Measurements from ENCODE around the gene KRT6C.

The KRT6C gene

DNA sequence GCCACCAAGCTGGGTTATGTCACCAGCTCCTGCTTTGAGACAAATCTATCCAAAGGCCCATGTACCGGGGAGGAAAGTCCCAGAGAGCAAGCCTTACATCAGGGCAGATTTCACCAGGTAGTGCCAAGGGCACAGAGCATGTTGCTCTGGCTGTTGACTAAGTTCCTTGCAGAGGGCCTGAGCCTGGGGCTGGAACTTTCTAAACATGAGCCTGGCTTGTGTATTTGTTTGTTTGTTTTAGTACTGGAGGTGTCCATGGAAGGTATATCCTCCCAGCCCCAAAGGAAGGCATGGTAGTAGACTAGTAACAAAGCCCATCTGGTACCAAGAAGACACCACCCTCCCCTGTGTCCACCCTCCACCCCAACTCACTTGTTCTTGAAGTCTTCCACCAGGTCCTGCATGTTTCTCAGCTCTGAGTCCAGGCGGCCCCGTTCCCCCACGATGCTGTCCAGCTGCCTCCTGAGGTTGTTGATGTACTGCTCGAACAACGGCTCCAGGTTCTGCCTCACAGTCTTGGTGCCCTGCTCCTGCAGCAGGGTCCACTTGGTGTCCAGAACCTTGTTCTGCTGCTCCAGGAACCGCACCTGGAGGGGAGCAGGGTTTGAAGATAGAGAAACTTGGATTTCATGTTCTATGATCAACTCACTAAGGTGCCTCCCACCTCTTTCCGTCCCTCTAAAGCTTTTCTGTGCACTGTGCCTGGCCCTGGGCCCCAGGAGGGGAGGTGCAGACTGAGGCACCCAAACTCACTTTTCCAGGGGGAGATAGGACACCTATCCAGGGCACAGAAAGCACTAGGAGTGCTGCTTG, 45.2 kb upstream of the KRT6C start:
- TF ChIP-seq, protein P1, sequence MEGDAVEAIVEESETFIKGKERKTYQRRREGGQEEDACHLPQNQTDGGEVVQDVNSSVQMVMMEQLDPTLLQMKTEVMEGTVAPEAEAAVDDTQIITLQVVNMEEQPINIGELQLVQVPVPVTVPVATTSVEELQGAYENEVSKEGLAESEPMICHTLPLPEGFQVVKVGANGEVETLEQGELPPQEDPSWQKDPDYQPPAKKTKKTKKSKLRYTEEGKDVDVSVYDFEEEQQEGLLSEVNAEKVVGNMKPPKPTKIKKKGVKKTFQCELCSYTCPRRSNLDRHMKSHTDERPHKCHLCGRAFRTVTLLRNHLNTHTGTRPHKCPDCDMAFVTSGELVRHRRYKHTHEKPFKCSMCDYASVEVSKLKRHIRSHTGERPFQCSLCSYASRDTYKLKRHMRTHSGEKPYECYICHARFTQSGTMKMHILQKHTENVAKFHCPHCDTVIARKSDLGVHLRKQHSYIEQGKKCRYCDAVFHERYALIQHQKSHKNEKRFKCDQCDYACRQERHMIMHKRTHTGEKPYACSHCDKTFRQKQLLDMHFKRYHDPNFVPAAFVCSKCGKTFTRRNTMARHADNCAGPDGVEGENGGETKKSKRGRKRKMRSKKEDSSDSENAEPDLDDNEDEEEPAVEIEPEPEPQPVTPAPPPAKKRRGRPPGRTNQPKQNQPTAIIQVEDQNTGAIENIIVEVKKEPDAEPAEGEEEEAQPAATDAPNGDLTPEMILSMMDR (IDR thresholded peaks at IDR 0.05; ENCODE audit: insufficient read depth, missing control alignments) = no peak
- FAIRE-seq = no peak
- DNase-seq (ENCODE audit: insufficient read length, low spot score) = no peak

DNA sequence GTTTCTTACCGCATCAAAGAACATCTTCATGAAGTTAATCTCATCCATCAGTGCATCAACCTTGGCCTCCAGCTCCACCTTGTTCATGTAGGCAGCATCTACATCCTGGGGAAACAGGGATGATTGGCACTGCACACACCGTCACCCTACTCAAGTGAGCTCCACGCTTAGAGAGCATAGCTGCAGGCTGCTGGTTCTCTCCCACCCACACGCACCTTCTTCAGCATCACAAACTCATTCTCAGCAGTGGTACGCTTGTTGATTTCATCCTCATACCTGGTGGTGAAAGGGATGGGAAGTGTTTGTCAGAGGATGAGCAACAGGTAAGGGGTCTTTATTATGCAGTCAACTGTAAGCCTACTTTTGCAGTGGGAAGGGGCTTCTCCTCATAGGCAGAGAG, 44.3 kb upstream of the KRT6C start:
- FAIRE-seq = no peak

DNA sequence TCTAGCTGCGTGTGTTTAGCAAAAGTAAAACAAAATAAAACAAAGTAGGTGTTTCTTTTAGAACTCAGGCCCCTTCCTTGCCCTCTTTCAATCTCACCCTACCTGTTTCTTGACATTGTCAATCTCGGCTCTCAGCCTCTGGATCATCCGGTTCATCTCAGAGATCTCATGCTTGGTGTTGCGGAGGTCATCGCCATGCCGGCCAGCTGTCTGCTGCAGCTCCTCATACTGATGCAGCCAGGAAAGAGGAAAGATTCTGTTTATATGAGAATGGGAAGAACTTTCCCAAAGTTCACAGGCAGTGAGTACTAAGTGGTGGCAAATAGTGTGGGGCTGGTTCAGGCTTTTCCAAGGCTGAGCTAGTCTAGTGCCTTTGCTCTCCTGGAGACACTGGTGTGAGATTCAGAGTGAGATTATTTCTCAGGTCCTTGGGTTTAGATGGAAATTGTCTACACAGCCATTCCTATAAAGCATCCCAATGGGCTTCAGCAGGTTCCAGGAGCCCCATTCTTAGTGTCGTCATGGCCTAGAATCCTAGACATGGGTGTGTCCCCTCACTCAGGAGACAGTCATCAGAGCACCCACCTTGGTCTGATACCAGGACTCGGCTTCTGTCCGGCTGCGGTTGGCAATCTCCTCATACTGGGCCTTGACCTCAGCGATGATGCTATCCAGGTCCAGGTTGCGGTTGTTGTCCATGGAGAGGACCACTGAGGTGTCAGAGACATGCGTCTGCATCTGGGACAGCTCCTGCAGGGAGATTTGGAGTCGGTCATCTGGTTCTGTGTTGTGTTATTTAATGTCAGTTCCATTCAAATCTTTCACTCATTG, 43.6 kb upstream of the KRT6C start:
- DNase-seq (ENCODE audit: insufficient read length, low spot score) (no peak), FAIRE-seq (no peak)
- TF ChIP-seq, protein P1 (IDR thresholded peaks at IDR 0.05; ENCODE audit: insufficient read depth, missing control alignments) = no peak

More for the DNA sequence above, 44.3 kb upstream of the KRT6C start:
- no peak for DNase-seq (ENCODE audit: insufficient read length, low spot score)
- TF ChIP-seq, protein P1 (IDR thresholded peaks at IDR 0.05; ENCODE audit: insufficient read depth, missing control alignments) = no peak

DNA sequence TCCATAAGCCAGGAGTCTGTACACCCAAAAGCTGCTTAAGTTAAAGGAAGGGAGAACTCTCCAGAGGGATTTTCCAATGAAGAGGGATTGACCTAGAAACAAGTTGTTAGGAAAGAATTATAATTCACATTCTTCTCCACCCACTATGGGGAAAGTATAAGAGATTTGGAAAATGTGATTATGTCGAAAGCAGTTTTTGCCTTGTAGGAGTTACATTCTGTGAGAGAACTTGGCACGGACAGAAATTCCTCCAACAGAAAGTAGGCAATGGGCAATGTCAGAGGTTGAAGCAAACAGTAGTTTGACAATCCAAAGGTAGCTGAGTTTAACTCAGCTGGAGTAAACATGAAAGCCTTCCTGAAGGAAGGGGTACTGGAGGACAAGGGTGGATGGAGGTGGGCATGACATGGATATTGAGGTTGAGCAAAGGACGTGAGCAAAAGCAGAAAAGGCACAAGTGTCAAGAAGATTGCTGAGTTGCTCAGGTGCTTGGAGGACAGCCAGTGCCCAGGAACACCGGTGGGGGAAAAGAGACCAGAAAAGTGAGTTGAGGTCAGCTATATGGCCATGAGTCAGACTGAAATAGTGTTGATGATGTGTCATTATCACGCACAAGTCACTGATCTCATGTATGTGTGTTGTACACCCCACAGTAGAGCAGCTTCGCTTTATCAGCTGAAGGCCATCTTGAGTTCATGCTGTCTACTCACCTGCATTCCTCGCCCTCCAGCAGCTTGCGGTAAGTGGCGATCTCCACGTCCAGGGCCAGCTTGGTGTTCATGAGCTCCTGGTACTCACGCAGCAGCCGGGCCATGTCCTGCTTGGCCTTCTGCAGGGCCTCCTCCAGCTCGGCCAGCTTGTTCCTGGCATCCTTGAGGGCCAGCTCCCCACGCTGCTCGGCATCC, 42.6 kb upstream of the KRT6C start:
- FAIRE-seq = no peak
- TF ChIP-seq, protein P1 (IDR thresholded peaks at IDR 0.05; ENCODE audit: insufficient read depth, missing control alignments) = no peak
- DNase-seq (ENCODE audit: insufficient read length, low spot score) = no peak

DNA sequence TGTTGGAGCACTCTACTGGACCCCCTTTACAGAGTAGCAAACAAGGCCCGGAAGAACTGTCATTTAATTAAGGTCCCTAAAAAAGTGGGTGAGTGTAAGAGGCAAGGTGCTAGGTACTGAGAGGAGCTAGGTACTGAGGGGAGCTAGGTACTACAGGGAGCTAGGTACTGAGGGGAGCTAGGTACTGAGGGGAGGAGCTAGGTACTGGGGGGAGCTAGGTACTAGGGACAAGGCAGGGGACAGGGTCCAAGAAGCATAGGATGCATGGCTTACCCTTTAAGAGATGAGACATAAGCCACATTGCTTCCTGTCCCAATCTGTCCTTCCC, 41.7 kb upstream of the KRT6C start:
- TF ChIP-seq, protein P1 (IDR thresholded peaks at IDR 0.05; ENCODE audit: insufficient read depth, missing control alignments) = no peak
- FAIRE-seq (no peak), DNase-seq (ENCODE audit: insufficient read length, low spot score) (no peak)

DNA sequence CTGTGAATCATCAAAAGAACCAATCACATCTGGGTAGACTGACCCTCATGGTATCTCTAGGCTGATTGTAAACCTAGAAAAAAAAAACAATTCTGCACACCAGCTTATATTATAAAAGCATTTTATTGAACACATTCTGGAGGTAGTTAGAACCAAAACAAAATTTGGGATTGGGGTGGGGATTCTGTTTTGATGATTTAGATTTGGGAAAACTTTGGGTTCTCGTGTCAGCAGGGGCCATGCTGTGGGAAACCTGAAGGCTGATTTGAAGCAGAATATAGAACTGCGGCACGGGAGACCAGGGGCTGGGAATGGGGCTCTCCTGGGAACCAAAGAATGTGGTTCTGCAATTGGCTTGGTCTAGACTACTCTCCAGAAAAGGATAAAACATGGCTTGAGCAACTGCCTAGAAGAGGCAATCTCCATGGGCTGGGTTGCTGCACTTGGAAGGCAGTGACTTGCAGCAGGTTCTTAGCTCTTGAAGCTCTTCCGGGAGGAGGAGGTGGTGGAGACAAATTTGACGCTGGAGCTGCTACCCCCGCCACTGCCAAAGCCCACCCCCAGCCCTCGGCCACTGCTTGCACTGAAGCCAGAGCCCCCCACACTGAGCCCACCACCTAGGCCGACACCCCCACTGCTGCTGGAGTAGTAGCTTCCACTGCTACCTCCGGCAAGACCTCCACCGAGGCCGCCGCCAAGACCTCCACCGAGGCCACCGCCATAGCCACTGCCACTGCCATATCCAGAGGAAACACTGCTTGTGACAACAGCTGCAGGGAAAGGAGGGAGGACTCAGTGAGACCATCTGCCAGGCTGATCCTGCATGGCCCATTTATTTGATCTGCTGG, 41.1 kb upstream of the KRT6C start:
- DNase-seq (ENCODE audit: insufficient read length, low spot score) = no peak
- TF ChIP-seq, protein P1 (IDR thresholded peaks at IDR 0.05; ENCODE audit: insufficient read depth, missing control alignments) = no peak
- FAIRE-seq = no peak

All from D721Med (cell line).